Esophagus squamous epithelium (tissue), 4 donors: Measurements from ENCODE around the gene CDK8.

Source experiments
- CTCF ChIP-seq, 6 experiments: fragments of 450-650 bp in 4 of 6; fragments of 200-600 bp in 2 of 6; sonication (generic) in 2 of 6; IDR thresholded peaks; one replicate each; pipeline ENCODE4 v1.5.1; 2016 to 2019; ENCODE audit warnings: antibody characterized with exemption in 6 of 6, mild to moderate bottlenecking in 4 of 6, moderate library complexity in 4 of 6
- POLR2A ChIP-seq, 4 donors: fragments of 450-650 bp; IDR thresholded peaks; one replicate each; pipeline ENCODE4 v1.6.1; 2017; ENCODE audit warnings: antibody characterized with exemption in 4 of 4, mild to moderate bottlenecking in 4 of 4, moderate library complexity in 3 of 4

GRCh38 chr13:26266311-26266710 lies 12.4 kb downstream of the CDK8 start:
- TF ChIP-seq POLR2A (IDR thresholded peaks at IDR 0.05) = no peak
- TF ChIP-seq CTCF (IDR thresholded peaks at IDR 0.05) = no peak
